H9 (cell line): Measurements from ENCODE around the gene NKX6-2. TPM values are rescaled to one million over a fixed set of nuclear protein-coding genes. Genes with fewer than 3 reads are reported as not detected.

ENCODE experiments used
- DNase-seq: peaks from one replicate; pipeline ENCODE4 v3.0.0-alpha.2; 2017
- H2AFZ ChIP-seq: one replicate; pipeline ENCODE4 v1.6.1; 2013; ENCODE audit warnings: mild to moderate bottlenecking, low read length, control low read depth, moderate library complexity
- H2AK5ac ChIP-seq: 2 replicates; pipeline ENCODE4 v1.6.1; 2013; ENCODE audit warnings: low read length, control low read depth, mixed read lengths; ENCODE audit not compliant: insufficient read length
- H2BK120ac ChIP-seq: one replicate; pipeline ENCODE4 v1.6.1; 2013; ENCODE audit warnings: low read depth, mild to moderate bottlenecking, low read length, control low read depth, inconsistent platforms; ENCODE audit not compliant: poor library complexity, severe bottlenecking
- H2BK12ac ChIP-seq: 2 replicates; pipeline ENCODE4 v1.6.1; 2013; ENCODE audit warnings: low read length, control low read depth, mixed read lengths, low read depth; ENCODE audit not compliant: insufficient read length
- H2BK15ac ChIP-seq: 2 replicates; pipeline ENCODE4 v1.6.1; 2013; ENCODE audit warnings: low read depth, low read length, control low read depth
- H2BK20ac ChIP-seq: one replicate; pipeline ENCODE4 v1.6.1; 2013; ENCODE audit warnings: low read depth, mild to moderate bottlenecking, low read length, control low read depth, inconsistent platforms; ENCODE audit not compliant: poor library complexity, severe bottlenecking
- H2BK5ac ChIP-seq: 2 replicates; pipeline ENCODE4 v1.6.1; 2013; ENCODE audit warnings: low read length, control low read depth, mixed read lengths; ENCODE audit not compliant: insufficient read length
- H3K14ac ChIP-seq: 2 replicates; pipeline ENCODE4 v1.6.1; 2013; ENCODE audit warnings: low read length, control low read depth; ENCODE audit not compliant: insufficient read depth
- H3K18ac ChIP-seq: 2 replicates; pipeline ENCODE4 v1.6.1; 2013; ENCODE audit warnings: low read depth, mild to moderate bottlenecking, mixed read lengths, low read length, control low read depth; ENCODE audit not compliant: insufficient read length
- H3K23ac ChIP-seq: 2 replicates; pipeline ENCODE4 v1.6.1; 2013; ENCODE audit warnings: low read length, control low read depth, mixed read lengths, low read depth; ENCODE audit not compliant: insufficient read length
- H3K23me2 ChIP-seq: 2 replicates; pipeline ENCODE4 v1.6.1; 2013; ENCODE audit warnings: low read depth, mild to moderate bottlenecking, mixed read lengths, low read length, control low read depth; ENCODE audit not compliant: insufficient read length, poor library complexity, severe bottlenecking
- H3K27ac ChIP-seq: 2 replicates; pipeline ENCODE4 v1.5.1; 2013; ENCODE audit warnings: low read length, control low read depth, mixed read lengths, low read depth; ENCODE audit not compliant: insufficient read length
- H3K27me3 ChIP-seq: 2 replicates; pipeline ENCODE4 v1.6.1; 2013; ENCODE audit warnings: low read length, control low read depth, inconsistent platforms; ENCODE audit not compliant: insufficient read depth
- H3K4ac ChIP-seq: 2 replicates; pipeline ENCODE4 v1.6.1; 2013; ENCODE audit warnings: low read depth, mild to moderate bottlenecking, control low read depth, inconsistent platforms, low read length, moderate library complexity
- H3K4me1 ChIP-seq: 2 replicates; pipeline ENCODE4 v1.6.1; 2013; ENCODE audit warnings: low read length, control low read depth, inconsistent platforms; ENCODE audit not compliant: insufficient read depth
- H3K4me2 ChIP-seq: 2 replicates; pipeline ENCODE4 v1.6.1; 2013; ENCODE audit warnings: low read length, control low read depth, mixed read lengths; ENCODE audit not compliant: insufficient read length, insufficient read depth
- H3K56ac ChIP-seq: 2 replicates; pipeline ENCODE4 v1.6.1; 2013; ENCODE audit warnings: low read depth, mild to moderate bottlenecking, mixed read lengths, low read length, control low read depth; ENCODE audit not compliant: insufficient read length
- H3K79me1 ChIP-seq: 2 replicates; pipeline ENCODE4 v1.6.1; 2013; ENCODE audit warnings: low read depth, mild to moderate bottlenecking, moderate library complexity, low read length, control low read depth, inconsistent platforms; ENCODE audit not compliant: insufficient read depth, poor library complexity, severe bottlenecking
- H3K79me2 ChIP-seq: 2 replicates; pipeline ENCODE4 v1.6.1; 2013; ENCODE audit warnings: low read length, control low read depth, inconsistent platforms; ENCODE audit not compliant: insufficient read depth
- H3K9ac ChIP-seq: 2 replicates; pipeline ENCODE4 v1.6.1; 2013; ENCODE audit warnings: low read length, control low read depth, mixed read lengths; ENCODE audit not compliant: insufficient read length; ENCODE audit errors: extremely low read depth
- H3K9me3 ChIP-seq: one replicate; pipeline ENCODE4 v1.6.1; 2013; ENCODE audit warnings: low read depth, low read length, inconsistent platforms; ENCODE audit not compliant: control insufficient read depth
- H3T11ph ChIP-seq: one replicate; pipeline ENCODE4 v1.6.1; 2013; ENCODE audit warnings: mild to moderate bottlenecking, low read length, control low read depth, inconsistent platforms
- H4K20me1 ChIP-seq: one replicate; pipeline ENCODE4 v1.6.1; 2013; ENCODE audit not compliant: control insufficient read depth, insufficient read length, insufficient read depth
- H4K5ac ChIP-seq: 2 replicates; pipeline ENCODE4 v1.6.1; 2013; ENCODE audit warnings: low read depth, mild to moderate bottlenecking, mixed read lengths, low read length, control low read depth; ENCODE audit not compliant: insufficient read length
- H4K8ac ChIP-seq: replicated peaks from 2 replicates; pipeline ENCODE4 v1.6.1; 2013; ENCODE audit warnings: low read length, control low read depth, mixed read lengths, low read depth; ENCODE audit not compliant: insufficient read length
- H4K91ac ChIP-seq: 2 replicates; pipeline ENCODE4 v1.6.1; 2013; ENCODE audit warnings: low read depth, mild to moderate bottlenecking, moderate library complexity, mixed read lengths, low read length, control low read depth; ENCODE audit not compliant: insufficient read length
- H3K27ac Mint-ChIP-seq, 3 experiments: 2 replicates in 2 of 3; 3 replicates in 1 of 3; pipeline ENCODE4 v1.8.0; 2020 to 2021; ENCODE audit warnings: mixed read lengths in 3 of 3, mild to moderate bottlenecking in 1 of 3, moderate library complexity in 1 of 3
- H3K27me3 Mint-ChIP-seq: 2 replicates; pipeline ENCODE4 v1.8.0; 2021; ENCODE audit warnings: low read depth, mild to moderate bottlenecking, moderate library complexity, mixed read lengths
- H3K36me3 Mint-ChIP-seq, 3 experiments: 2 replicates in 2 of 3; 3 replicates in 1 of 3; pipeline ENCODE4 v1.8.0; 2020 to 2021; ENCODE audit warnings: low read depth in 3 of 3, mixed read lengths in 3 of 3; ENCODE audit not compliant: insufficient read depth in 1 of 3
- H3K4me1 Mint-ChIP-seq, 2 experiments: 2 replicates each; pipeline ENCODE4 v1.8.0; 2020; ENCODE audit warnings: mixed read lengths in 2 of 2
- H3K4me3 Mint-ChIP-seq, 2 experiments: 2 replicates in 1 of 2; 3 replicates in 1 of 2; pipeline ENCODE4 v1.8.0; 2020 to 2021; ENCODE audit warnings: mild to moderate bottlenecking in 2 of 2, mixed read lengths in 2 of 2, moderate library complexity in 1 of 2
- H3K9me3 Mint-ChIP-seq, 2 experiments: 2 replicates in 1 of 2; 3 replicates in 1 of 2; pipeline ENCODE4 v1.8.0; 2020; ENCODE audit warnings: mild to moderate bottlenecking in 2 of 2, mixed read lengths in 2 of 2, moderate library complexity in 1 of 2
- CTCF ChIP-seq: fragments of 200-600 bp; sonication (generic); conservative IDR thresholded peaks from 3 replicates; pipeline ENCODE4 v1.8.0; 2021; ENCODE audit warnings: antibody characterized with exemption, mild to moderate bottlenecking
- WGBS: extraction: QIAGEN DNeasy Blood & Tissue Kit; methylation state at CpG from one replicate; pipeline ENCODE4 v1.1.7; 2013; ENCODE audit warnings: missing lambda C conversion rate, low lambda C conversion rate, mixed read lengths; ENCODE audit not compliant: insufficient read length; ENCODE audit errors: extremely low coverage; 5-methylcytosine and 5-hydroxymethylcytosine counted together
- total RNA-seq: library from RNA; stranded (reverse); gene quantifications from 2 replicates; pipeline ENCODE4 v1.2.1, GENCODE V29; 2021

Gene NKX6-2
- total RNA-seq, 1 experiment from 2014 or later: 0.13 TPM

GRCh38 chr10:132776186-132776585 lies 9.8 kb downstream of the NKX6-2 start:
- no peak for DNase-seq
- peaks cover 0 to 8% of the 10 kb centered on the region in 2 experiments; a peak in 2 of 4 replicates for H3K4me1 Mint-ChIP-seq
- no peaks in the 10 kb centered on the region for H3K79me1 ChIP-seq
- H3K14ac ChIP-seq: no peak overlapping the region
- H3K27ac Mint-ChIP-seq: no peak overlapping the region
- no peak overlapping the region for H2BK12ac ChIP-seq
- peaks cover 6% of the 10 kb centered on the region for H3K27me3 Mint-ChIP-seq
- no peak overlapping the region for H3K4me2 ChIP-seq
- H3K23me2 ChIP-seq: no peaks in the 10 kb centered on the region
- no peaks in the 10 kb centered on the region for H4K20me1 ChIP-seq
- no peak overlapping the region for H3T11ph ChIP-seq
- H2BK5ac ChIP-seq: no peak overlapping the region
- no peak overlapping the region for H3K18ac ChIP-seq
- no peak overlapping the region for H2BK120ac ChIP-seq
- H4K91ac ChIP-seq: no peak overlapping the region
- H3K79me2 ChIP-seq: no peaks in the 10 kb centered on the region
- no peak overlapping the region for H3K56ac ChIP-seq
- no CpG with 5 or more reads among the region's 18 CpGs for WGBS
- H3K9ac ChIP-seq: no peak overlapping the region
- peaks cover 4 to 7% (median 6%) of the 10 kb centered on the region in 3 experiments; a peak in 5 of 7 replicates for H3K36me3 Mint-ChIP-seq
- no peaks in the 10 kb centered on the region for H3K4me1 ChIP-seq
- no peak overlapping the region for H3K27ac ChIP-seq
- no peak overlapping the region for H2BK15ac ChIP-seq
- no peak overlapping the region for H2BK20ac ChIP-seq
- no peak overlapping the region for H2AFZ ChIP-seq
- peaks cover 8 to 9% of the 10 kb centered on the region in 2 experiments; a peak in 4 of 5 replicates for H3K9me3 Mint-ChIP-seq
- H2AK5ac ChIP-seq: no peak overlapping the region
- H3K4me3 Mint-ChIP-seq: no peak overlapping the region
- H4K5ac ChIP-seq: no peak overlapping the region
- H3K9me3 ChIP-seq: no peaks in the 10 kb centered on the region
- H4K8ac ChIP-seq: no peak overlapping the region
- H3K4ac ChIP-seq: no peak overlapping the region
- no peak for TF ChIP-seq CTCF
- no peaks in the 10 kb centered on the region for H3K27me3 ChIP-seq
- no peak overlapping the region for H3K23ac ChIP-seq
